Measurements from ENCODE around the gene C4orf50.

DNA sequence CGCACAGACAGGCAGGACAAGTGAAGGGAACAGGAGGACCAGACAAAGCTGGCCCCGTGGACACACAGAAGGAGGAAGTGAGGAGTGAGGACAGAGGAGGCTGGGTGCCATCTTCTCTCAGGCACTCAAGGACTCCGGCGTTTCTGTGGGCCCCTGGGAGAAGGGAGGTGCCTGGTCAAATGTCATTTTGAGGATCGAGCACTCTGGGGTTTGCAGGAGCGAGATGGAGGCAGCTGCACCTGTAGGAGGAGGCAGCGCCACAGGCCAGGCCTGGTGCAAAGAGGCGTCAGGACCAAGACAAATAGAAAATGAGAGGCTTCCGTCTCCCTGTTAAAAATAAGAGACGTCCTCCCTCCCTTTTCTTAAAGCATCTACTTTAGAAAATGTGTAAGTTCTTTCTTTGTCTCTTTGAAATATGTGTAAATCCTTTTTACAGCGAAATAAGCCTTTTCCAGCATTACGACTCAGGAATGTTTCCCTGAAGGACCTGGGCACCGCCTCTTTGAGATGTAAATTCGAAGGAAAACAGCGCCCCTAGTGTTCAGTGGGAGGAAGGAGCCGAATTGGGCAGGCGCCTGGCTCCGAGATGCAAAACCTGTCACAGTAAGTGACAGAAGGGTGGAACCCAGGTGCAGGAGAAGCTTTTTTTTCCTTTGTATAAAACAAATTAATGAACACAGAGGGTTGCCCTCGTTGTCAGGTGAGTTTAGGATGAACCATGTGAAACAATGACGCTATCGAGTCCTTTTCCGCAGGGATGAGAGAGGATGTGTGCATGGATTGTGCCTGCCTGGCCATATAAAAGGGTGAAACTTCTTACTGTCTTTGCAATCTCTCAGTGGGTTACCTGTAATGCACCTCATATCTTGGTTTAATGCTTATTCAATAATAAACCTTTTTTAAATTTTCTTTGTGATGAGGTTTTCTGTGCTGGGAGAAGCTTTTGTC lies 1.4 kb upstream of the C4orf50 start:
- TF ChIP-seq EZH2phosphoT487 (IDR thresholded peaks at IDR 0.05; ENCODE audit: insufficient read depth, low read depth) (no peak), EZH2 (IDR thresholded peaks at IDR 0.05; ENCODE audit: insufficient read depth, poor library complexity, severe bottlenecking) (no peak)

All from GM23248 (cell line).